ENCODE results near the gene TMEM92. TPM values are rescaled to one million over a fixed set of nuclear protein-coding genes. Genes with fewer than 3 reads are reported as not detected.

TMEM92 gene
- total and polyA plus RNA-seq, 2 of the 13 experiments (the other 11 are each of a cell fraction or from before 2014, with no cell fraction given) = 0.07 TPM; not detected in 1

- H4K20me1 ChIP-seq (ENCODE audit: insufficient read depth, low read length) = no peaks in the 10 kb centered on the region
- H3K4me2 ChIP-seq (ENCODE audit: low read depth, low read length) = no peak overlapping the region
- DNase-seq (ENCODE audit: low spot score) = no peak
- H3K9me3 ChIP-seq (ENCODE audit: low read length) = no peaks in the 10 kb centered on the region
- FAIRE-seq = no peak
- no peaks in the 10 kb centered on the region for H3K36me3 ChIP-seq (replicated peaks in 1 of 2; ENCODE audit: control insufficient read depth in 1 of 2, insufficient read depth in 2 of 2, low read length in 2 of 2)
- no peaks in the 10 kb centered on the region for H3K79me2 ChIP-seq (ENCODE audit: insufficient read depth, low read length)
- BruUV-seq (replicated peaks) = no TSS peak
- no peaks in the 10 kb centered on the region for H3K4me1 ChIP-seq (ENCODE audit: insufficient read depth, low read length)
- intact Hi-C loops (cut with micrococcal nuclease; ENCODE audit: unreplicated experiment) (no loop called here), in situ Hi-C loops (cut with HindIII; ENCODE audit: extremely low pct_ligation_motif_present, low pct_unique_long_range_greater_than_20kb) (no loop called here)
- no peak overlapping the region for H3K9ac ChIP-seq (ENCODE audit: insufficient read depth, low read depth, low read length)
- no peak overlapping the region for H3K27ac ChIP-seq (ENCODE audit: extremely low read length, insufficient read depth, low read length)
- no peak for ATAC-seq
- CTCF ChIA-PET (ENCODE audit: low intra/inter-chr PET ratio, low total read pairs) = no interaction called here
- 7% methylated on average over 2 of the region's 2 CpGs for WGBS (ENCODE audit: low lambda C conversion rate)
- no peak overlapping the region for H2AFZ ChIP-seq (ENCODE audit: low read length)
- no peak overlapping the region for H3K4me3 ChIP-seq (replicated peaks in 1 of 3; ENCODE audit: insufficient read depth in 1 of 3, low read depth in 2 of 3, low read length in 3 of 3)
- H3K27me3 ChIP-seq (ENCODE audit: control insufficient read depth in 1 of 2, insufficient read depth in 2 of 2, low read length in 2 of 2) = peaks cover 10 to 50% of the 10 kb centered on the region in 2 experiments
- POLR2A ChIA-PET = no interaction called here
- TF ChIP-seq ZNF7 (CRISPR knock-in tag; IDR thresholded peaks at IDR 0.05) (no peak), ZNF709 (CRISPR knock-in tag; IDR thresholded peaks at IDR 0.05) (no peak), SIN3A (IDR thresholded peaks at IDR 0.05; ENCODE audit: borderline replicate concordance, low read depth, low read length) (no peak), PRDM10 (CRISPR knock-in tag; IDR thresholded peaks at IDR 0.05; ENCODE audit: low read depth) (no peak), GABPA (IDR thresholded peaks at IDR 0.05; ENCODE audit: low read depth, low read length) (no peak), GABPA (CRISPR knock-in tag; IDR thresholded peaks at IDR 0.05; ENCODE audit: low read depth) (no peak), MNT (IDR thresholded peaks at IDR 0.05) (no peak), ZNF724P (CRISPR knock-in tag; IDR thresholded peaks at IDR 0.05; ENCODE audit: borderline replicate concordance) (no peak), YEATS4 (CRISPR knock-in tag; IDR thresholded peaks at IDR 0.05; ENCODE audit: borderline replicate concordance) (no peak), POGK (CRISPR knock-in tag; conservative IDR thresholded peaks at IDR 0.05) (no peak), ZNF670 (CRISPR knock-in tag; IDR thresholded peaks at IDR 0.05; ENCODE audit: borderline replicate concordance) (no peak), ZNF609 (CRISPR knock-in tag; IDR thresholded peaks at IDR 0.05; ENCODE audit: borderline replicate concordance) (no peak), MIER3 (CRISPR knock-in tag; IDR thresholded peaks at IDR 0.05; ENCODE audit: borderline replicate concordance) (no peak)
Observed at GRCh38 chr17:50317121-50317520, 42.9 kb downstream of the TMEM92 start.
